GM12892 (cell line): ENCODE data around the gene HSH2D.

Experiments
- POLR2A ChIP-seq: IDR thresholded peaks from 2 replicates; pipeline ENCODE4 v1.6.1; 2011; ENCODE audit warnings: low read depth, low read length, control low read depth
- POLR2AphosphoS5 ChIP-seq: IDR thresholded peaks from 2 replicates; pipeline ENCODE4 v1.6.1; 2011; ENCODE audit warnings: low read depth, low read length, control low read depth
- TAF1 ChIP-seq: IDR thresholded peaks from 2 replicates; pipeline ENCODE4 v1.6.1; 2011; ENCODE audit warnings: low read depth, mild to moderate bottlenecking, control low read depth, low read length, borderline replicate concordance

- TF ChIP-seq POLR2A (no peak), TAF1 (no peak), POLR2AphosphoS5 (no peak)
Measured at GRCh38 chr19:16144216-16144581, 714 bp downstream of the HSH2D start.
